ENCODE results near the gene IRF2BP1.

Gene IRF2BP1

DNA sequence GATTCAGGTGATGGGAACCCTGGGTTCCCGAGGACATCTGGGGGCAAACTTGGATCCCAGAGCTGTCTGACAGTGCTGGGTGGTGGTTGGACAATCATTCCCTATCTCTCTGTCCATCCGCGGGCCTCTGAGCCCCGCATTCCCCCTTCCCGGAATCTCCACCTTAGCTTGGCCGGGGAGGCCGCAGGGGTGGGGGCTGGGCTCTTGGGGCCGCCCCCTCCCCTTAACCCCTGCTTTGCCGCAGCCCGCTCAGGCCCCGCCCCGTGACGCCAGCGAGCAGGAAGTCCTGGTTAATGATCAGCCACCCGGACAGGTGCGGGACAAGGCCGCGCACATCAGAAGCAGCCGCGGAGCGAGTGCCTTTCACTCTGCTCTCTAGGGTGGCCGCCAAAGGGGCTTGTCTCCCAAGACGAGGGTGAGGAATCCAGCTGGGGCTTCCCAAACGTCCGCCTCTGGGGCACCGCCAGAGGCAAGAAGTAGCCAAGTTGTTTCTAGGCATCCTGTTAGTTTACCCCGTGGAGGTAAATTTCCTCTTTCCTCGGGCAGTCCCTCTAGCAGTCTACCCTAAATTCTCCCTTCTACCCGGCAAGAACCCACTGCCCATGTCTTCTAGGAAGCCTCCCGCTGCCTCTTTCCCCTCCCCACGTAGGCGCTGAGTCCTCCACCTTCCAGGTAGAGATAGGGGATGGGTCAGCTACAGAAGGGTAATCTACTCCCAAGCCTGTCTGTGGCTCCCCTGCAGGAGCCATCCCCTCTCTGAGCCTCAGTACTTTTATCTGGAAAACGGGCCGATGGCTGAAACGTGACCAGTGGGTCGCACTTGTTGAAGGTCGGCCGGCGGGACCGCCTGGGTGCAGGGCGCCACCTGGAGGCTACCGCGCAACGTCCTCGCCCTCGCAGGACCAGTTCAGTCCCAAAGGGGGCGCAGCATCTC lies 3.0 kb downstream of the IRF2BP1 start (continued):
- TF ChIP-seq, protein P1, sequence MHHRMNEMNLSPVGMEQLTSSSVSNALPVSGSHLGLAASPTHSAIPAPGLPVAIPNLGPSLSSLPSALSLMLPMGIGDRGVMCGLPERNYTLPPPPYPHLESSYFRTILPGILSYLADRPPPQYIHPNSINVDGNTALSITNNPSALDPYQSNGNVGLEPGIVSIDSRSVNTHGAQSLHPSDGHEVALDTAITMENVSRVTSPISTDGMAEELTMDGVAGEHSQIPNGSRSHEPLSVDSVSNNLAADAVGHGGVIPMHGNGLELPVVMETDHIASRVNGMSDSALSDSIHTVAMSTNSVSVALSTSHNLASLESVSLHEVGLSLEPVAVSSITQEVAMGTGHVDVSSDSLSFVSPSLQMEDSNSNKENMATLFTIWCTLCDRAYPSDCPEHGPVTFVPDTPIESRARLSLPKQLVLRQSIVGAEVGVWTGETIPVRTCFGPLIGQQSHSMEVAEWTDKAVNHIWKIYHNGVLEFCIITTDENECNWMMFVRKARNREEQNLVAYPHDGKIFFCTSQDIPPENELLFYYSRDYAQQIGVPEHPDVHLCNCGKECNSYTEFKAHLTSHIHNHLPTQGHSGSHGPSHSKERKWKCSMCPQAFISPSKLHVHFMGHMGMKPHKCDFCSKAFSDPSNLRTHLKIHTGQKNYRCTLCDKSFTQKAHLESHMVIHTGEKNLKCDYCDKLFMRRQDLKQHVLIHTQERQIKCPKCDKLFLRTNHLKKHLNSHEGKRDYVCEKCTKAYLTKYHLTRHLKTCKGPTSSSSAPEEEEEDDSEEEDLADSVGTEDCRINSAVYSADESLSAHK (tag by site-specific recombination; IDR thresholded peaks at IDR 0.05) = no peak
- TF ChIP-seq ZBTB20 (tag by site-specific recombination; IDR thresholded peaks at IDR 0.05) (no peak), ZNF792 (tag by site-specific recombination; IDR thresholded peaks at IDR 0.05) (peak; percentile 76; the same call in 1 of the 2 replicates), ZSCAN16 (tag by site-specific recombination; IDR thresholded peaks at IDR 0.05) (no peak), ZXDB (tag by site-specific recombination; IDR thresholded peaks at IDR 0.05) (peak; percentile 45; the same call in 1 of the 2 replicates), TRIM28 (IDR thresholded peaks at IDR 0.05; ENCODE audit: borderline replicate concordance, low read length) (no peak), ZNF354C (tag by site-specific recombination; IDR thresholded peaks at IDR 0.05; ENCODE audit: borderline replicate concordance, low read depth) (no peak), ZNF521 (tag by site-specific recombination; IDR thresholded peaks at IDR 0.05) (no peak), SCRT2 (tag by site-specific recombination; IDR thresholded peaks at IDR 0.05) (peak; percentile 100)
- TF ChIP-seq, protein P2, sequence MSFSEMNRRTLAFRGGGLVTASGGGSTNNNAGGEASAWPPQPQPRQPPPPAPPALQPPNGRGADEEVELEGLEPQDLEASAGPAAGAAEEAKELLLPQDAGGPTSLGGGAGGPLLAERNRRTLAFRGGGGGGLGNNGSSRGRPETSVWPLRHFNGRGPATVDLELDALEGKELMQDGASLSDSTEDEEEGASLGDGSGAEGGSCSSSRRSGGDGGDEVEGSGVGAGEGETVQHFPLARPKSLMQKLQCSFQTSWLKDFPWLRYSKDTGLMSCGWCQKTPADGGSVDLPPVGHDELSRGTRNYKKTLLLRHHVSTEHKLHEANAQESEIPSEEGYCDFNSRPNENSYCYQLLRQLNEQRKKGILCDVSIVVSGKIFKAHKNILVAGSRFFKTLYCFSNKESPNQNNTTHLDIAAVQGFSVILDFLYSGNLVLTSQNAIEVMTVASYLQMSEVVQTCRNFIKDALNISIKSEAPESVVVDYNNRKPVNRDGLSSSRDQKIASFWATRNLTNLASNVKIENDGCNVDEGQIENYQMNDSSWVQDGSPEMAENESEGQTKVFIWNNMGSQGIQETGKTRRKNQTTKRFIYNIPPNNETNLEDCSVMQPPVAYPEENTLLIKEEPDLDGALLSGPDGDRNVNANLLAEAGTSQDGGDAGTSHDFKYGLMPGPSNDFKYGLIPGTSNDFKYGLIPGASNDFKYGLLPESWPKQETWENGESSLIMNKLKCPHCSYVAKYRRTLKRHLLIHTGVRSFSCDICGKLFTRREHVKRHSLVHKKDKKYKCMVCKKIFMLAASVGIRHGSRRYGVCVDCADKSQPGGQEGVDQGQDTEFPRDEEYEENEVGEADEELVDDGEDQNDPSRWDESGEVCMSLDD (tag by site-specific recombination; IDR thresholded peaks at IDR 0.05) = peak; percentile 28; the same call in 1 of the 2 replicates
- TF ChIP-seq, protein P3, sequence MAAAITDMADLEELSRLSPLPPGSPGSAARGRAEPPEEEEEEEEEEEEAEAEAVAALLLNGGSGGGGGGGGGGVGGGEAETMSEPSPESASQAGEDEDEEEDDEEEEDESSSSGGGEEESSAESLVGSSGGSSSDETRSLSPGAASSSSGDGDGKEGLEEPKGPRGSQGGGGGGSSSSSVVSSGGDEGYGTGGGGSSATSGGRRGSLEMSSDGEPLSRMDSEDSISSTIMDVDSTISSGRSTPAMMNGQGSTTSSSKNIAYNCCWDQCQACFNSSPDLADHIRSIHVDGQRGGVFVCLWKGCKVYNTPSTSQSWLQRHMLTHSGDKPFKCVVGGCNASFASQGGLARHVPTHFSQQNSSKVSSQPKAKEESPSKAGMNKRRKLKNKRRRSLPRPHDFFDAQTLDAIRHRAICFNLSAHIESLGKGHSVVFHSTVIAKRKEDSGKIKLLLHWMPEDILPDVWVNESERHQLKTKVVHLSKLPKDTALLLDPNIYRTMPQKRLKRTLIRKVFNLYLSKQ (tag by site-specific recombination; IDR thresholded peaks at IDR 0.05; ENCODE audit: borderline replicate concordance) = no peak
- TF ChIP-seq, protein P4, sequence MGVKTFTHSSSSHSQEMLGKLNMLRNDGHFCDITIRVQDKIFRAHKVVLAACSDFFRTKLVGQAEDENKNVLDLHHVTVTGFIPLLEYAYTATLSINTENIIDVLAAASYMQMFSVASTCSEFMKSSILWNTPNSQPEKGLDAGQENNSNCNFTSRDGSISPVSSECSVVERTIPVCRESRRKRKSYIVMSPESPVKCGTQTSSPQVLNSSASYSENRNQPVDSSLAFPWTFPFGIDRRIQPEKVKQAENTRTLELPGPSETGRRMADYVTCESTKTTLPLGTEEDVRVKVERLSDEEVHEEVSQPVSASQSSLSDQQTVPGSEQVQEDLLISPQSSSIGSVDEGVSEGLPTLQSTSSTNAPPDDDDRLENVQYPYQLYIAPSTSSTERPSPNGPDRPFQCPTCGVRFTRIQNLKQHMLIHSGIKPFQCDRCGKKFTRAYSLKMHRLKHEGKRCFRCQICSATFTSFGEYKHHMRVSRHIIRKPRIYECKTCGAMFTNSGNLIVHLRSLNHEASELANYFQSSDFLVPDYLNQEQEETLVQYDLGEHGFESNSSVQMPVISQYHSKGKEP (tag by site-specific recombination; IDR thresholded peaks at IDR 0.05) = 0 out of 2 replicates have a peak, but pooled peaks have one; percentile 61
- TF ChIP-seq, protein P5, sequence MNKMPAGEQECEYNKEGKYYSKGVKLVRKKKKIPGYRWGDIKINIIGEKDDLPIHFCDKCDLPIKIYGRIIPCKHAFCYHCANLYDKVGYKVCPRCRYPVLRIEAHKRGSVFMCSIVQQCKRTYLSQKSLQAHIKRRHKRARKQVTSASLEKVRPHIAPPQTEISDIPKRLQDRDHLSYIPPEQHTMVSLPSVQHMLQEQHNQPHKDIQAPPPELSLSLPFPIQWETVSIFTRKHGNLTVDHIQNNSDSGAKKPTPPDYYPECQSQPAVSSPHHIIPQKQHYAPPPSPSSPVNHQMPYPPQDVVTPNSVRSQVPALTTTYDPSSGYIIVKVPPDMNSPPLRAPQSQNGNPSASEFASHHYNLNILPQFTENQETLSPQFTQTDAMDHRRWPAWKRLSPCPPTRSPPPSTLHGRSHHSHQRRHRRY (tag by site-specific recombination; IDR thresholded peaks at IDR 0.05) = 0 out of 2 replicates have a peak, but pooled peaks have one; percentile 46
- TF ChIP-seq, protein P6, sequence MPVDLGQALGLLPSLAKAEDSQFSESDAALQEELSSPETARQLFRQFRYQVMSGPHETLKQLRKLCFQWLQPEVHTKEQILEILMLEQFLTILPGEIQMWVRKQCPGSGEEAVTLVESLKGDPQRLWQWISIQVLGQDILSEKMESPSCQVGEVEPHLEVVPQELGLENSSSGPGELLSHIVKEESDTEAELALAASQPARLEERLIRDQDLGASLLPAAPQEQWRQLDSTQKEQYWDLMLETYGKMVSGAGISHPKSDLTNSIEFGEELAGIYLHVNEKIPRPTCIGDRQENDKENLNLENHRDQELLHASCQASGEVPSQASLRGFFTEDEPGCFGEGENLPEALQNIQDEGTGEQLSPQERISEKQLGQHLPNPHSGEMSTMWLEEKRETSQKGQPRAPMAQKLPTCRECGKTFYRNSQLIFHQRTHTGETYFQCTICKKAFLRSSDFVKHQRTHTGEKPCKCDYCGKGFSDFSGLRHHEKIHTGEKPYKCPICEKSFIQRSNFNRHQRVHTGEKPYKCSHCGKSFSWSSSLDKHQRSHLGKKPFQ (tag by site-specific recombination; IDR thresholded peaks at IDR 0.05) = no peak
- TF ChIP-seq, protein P7, sequence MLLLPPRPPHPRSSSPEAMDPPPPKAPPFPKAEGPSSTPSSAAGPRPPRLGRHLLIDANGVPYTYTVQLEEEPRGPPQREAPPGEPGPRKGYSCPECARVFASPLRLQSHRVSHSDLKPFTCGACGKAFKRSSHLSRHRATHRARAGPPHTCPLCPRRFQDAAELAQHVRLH (tag by site-specific recombination; IDR thresholded peaks at IDR 0.05) = peak; percentile 76

All from HEK293 (cell line).